Measurements from ENCODE around the gene MYMK.

MYMK gene

GRCh38 chr9:133485531-133486260 lies 39.1 kb downstream of the MYMK start:
- no peak for DNase-seq (ENCODE audit: low read depth in 2 of 2)

DNA sequence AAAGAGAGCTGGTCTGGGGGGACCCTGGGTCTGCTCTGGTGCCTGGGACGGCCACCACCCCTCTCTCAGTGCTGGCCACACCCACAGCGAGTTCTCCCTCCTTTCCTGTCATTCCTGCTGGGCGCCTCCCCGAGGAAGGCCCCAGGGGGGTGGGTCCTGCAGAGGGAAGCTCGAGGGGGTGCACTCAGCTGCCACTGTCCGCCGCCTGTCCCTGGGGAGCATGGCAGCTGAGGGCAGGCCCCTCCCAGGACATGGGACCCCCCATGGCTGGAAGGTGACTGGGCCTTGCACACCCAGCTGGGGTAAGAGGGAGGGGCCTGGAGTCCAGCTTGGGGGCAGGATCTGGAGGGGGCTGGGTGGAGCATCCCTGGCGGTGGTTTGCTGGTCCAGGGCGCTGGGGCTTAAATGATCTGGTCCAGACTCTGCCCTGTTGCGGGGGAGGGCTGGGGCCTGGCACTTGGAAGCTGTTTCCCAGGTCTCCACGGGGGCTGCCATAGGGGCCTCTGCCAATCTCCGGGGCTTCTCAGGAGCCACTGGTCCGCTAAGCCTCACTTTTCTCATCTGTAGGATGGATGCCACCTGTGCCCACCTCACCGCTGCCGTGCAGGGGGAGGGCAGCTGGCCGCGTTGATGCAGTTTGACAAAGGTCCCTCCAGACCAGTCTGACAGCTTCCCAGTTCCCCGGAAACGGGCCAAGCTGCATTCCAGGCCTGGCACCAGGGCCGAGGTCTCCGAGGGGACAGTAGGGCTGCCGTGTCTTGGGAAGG lies 39.9 kb downstream of the MYMK start:
- DNase-seq (ENCODE audit: low read depth in 2 of 2): no peak

GRCh38 chr9:133483611-133484010 lies 41.1 kb downstream of the MYMK start:
- DNase-seq (ENCODE audit: low read depth in 2 of 2): no peak

GRCh38 chr9:133478851-133479711 lies 45.7 kb downstream of the MYMK start, which contains the start of gene SLC2A6:
TSS of gene SLC2A6 (minus strand) at chr9:133479099. CDS start at chr9:133479059, 40 bp downstream.
- peak; percentile 63 for DNase-seq (ENCODE audit: low read depth in 2 of 2)

DNA sequence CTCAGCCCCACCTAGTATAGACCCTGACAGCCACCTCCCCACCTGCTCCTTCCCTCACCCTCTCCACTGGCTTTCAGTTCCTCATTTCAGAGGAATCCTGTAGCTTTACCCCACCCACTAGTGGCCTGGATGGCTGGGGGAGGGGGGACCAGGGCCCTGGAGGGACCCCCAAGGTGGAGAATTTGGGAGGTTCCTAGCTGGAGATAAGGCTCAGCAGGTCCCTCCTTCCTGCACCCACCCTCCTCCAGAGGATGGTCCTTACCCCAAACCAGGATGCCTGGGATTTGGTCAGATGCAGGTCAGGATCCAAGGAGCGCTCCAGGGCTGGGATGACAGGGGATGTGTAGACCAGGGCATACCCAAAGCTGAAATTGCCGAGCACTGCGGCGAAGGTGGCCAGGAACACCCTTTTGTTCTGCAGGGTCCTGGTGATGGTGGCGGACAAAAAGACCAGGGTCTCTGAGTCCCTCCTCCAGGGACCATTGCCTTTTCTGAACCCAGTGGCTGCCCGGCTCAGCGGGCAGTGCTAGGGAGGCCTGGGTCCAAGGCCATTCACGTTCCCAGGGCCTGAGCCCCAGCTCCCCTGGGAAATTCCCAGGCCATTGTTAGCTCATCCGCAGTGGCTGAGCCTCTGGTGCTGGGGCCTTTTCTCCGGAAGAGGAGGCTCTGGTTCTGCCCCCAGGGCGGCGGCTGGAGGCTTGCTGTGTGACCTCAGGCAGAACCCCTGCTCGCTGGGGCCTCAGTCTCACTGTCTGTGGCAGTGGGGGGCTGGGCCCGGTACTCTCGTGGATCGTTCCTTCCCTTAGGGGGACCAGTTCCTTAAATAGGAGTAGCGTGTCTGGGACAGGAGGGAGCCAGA lies 46.5 kb downstream of the MYMK start:
- DNase-seq (ENCODE audit: low read depth in 2 of 2): no peak

GRCh38 chr9:133477461-133477860 lies 47.3 kb downstream of the MYMK start:
- DNase-seq (ENCODE audit: low read depth in 2 of 2): no peak

DNA sequence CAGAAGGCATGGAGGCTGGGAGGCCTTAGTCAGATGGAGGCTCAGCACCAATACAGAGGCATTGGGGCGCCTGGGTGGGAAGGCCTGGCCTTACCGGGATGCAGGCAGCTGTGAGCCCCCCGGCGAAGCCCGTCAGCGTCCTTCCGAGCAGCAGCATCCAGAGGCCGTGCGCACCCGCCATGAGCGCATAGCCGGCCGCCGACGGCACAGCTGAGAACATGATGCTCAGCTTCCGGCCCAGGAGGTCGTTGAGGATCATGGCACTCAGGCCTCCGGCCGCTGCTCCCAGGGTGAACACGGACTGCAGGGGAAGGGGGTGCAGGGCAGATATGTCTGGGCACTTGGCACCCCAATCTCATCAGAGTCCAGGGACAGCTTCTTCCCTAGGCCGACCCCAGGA lies 47.8 kb downstream of the MYMK start:
- DNase-seq (ENCODE audit: low read depth in 2 of 2): no peak

- DNase-seq (ENCODE audit: low read depth in 2 of 2): no peak
Measured at GRCh38 chr9:133476036-133476931, 48.5 kb downstream of the MYMK start.

DNA sequence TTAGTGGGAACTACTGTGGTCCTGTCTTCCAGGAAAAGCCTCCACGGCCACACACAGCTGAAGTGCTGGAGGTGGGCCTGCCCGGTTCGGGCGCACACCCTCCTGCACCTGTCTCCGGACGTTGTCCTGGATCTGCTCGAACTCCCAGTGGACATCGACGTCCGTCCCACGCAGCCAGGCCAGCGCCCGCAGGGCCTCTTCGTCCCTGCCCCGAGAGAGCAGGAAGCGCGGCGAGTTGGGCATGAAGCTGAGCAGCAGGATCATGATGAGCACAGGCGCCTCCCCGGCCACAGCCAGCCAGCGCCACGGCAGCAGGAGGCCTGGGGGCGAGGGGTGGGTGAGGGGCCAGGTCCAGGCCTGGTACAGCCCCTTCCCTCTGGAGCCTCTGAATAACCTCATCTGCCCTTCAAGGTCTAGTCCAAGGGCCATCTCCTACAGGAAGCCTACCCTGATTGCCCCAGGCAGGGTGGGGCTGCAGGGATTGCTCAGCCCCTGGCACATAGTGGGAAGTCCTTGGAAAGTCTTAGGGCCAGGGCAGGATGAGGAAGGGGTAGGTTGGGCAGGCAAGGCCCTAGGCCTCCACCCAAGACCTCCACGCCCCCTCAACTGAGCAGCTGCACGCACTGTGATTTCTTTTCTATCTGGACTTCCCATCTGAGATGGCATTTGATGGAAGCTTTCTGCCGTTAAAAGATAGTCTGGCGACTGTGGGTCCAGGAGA lies 49.3 kb downstream of the MYMK start:
- DNase-seq (ENCODE audit: low read depth in 2 of 2): no peak

DNA sequence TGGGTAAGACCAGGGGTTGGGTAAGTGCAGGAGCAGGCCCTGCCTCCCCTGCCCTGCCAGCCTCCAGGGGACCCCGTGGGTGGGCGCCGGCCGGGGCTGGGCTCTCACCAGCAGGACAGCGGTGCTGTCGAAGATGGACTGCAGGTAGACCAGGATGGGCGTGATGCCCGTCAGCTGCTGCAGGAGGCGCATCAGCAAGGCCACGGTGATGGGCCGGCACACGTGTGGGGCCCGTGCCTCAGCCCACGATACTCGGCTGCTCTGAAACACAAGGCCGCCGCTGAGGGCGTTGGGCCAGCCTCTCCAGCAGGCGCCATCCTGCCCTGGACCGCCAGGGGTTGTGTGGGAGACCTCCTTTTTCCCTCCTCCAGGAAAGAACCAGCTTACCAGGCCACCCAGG lies 49.9 kb downstream of the MYMK start:
- DNase-seq (ENCODE audit: low read depth in 2 of 2): no peak

DNA sequence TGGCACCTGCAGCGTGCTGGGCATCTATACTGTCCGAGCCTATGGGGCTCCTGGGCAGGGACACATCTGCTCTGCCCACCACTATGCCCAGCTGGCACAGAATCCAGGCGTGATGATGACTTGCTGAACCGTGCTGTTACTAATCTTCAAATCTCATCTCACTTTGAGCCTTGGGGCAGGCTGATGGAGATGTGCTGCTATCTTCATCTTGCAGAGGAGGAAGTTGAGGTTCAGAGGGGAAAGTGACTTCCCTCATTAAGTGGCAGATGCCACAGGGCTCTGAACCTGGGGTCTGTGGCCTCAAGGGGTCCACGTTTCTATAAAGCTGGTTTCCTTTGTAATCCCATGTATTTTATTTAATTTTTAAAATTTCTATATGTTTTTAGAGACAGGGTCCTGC lies 50.5 kb downstream of the MYMK start:
- no peak for DNase-seq (ENCODE audit: low read depth in 2 of 2)

GRCh38 chr9:133473743-133474142 lies 51.0 kb downstream of the MYMK start:
- DNase-seq (ENCODE audit: low read depth in 2 of 2): no peak

DNA sequence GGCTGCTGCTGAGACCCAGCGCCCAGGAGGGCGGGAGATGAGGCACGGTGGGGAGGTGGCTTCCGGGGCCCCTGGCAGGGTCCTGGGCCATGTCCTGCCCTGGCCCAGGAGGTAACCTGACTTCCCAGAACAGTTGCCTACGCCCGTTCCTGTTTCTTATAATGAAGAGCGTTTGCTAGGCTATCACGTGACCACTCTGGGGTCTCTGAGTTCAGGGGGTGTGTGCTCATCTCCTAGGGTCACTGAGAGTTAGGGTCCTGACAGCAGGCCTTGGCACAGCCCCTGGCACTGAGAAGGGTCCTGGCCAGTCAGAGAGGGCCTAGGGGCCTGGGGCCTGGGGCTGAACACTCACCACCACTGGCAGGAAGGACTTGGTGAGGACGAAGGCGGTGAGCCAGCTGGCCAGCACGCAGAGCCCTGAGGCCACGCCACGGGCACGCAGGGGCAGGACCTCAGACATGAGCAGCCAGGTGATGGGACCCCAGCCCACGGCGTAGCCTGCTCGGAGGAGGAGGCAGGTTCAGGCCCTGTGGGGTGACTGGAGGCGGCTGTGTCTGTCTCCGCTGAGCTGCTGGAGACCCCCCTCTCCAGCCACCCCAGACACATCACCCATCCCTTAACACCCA lies 51.9 kb downstream of the MYMK start:
- no peak for DNase-seq (ENCODE audit: low read depth in 2 of 2)

DNA sequence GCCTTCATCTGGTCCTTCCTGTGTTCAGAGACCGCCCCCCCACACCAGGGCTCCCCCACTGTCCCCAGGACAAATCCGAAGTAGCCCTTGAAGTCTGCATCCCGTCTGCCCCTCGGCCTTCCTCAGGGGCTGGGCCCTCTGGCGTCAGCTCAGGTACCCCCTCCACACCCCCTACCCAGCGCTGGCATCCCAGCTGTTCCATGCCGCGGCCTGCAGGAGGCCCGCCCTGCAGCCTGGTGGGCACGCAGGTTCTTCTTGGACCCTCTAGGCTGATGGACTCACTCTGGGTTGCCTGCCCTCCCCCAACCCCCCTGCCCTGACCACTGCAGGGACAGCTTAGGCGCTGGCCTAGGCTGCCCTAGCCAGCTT lies 52.5 kb downstream of the MYMK start:
- DNase-seq (ENCODE audit: low read depth in 2 of 2): no peak

DNA sequence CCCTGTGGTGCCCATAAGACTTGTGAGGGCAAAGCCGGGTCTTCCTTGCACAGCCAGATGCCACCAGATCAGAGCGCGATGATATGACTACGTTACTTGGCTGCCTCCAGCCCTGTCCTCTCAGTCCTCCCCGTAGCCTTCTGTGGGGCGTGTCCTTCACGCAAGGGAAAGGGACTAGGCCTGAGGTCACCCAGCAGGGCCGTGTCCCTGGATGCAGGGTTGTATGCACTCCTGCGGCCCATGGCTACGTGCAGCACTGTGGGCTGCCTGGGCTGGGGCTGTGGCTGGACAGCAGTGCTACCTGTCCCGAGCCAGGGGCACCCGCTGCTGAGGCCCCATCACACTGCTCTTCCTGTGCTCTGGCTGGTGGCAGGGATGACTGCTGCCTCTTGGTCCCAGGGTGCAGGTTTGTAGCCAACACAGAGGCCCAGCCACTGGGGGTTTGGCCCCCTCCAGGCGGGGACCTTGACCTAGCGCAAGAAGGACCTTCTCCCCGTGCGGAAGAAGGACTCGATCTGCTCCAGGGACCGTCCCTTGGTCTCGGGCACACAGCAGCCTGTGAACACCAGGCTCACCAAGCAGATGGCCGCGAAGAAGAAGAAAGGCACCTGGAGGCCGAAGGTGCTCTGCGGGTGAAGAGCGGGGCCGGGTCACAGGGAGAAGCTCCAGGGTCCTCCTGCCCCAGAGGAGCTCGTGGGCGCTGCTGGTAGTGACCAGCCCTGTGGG lies 53.0 kb downstream of the MYMK start:
- DNase-seq (ENCODE audit: low read depth in 2 of 2): no peak

GRCh38 chr9:133470988-133471387 lies 53.8 kb downstream of the MYMK start:
- DNase-seq (ENCODE audit: low read depth in 2 of 2): no peak

GRCh38 chr9:133470427-133470924 lies 54.3 kb downstream of the MYMK start:
- DNase-seq (ENCODE audit: low read depth in 2 of 2): no peak

GRCh38 chr9:133468777-133469421 lies 55.9 kb downstream of the MYMK start:
- no peak for DNase-seq (ENCODE audit: low read depth in 2 of 2)

All from activated CD8-positive, alpha-beta memory T cell treated with anti-CD3 and anti-CD28 coated beads for 4 hours (primary cell).